M059J (cell line): ENCODE measurements around the gene MYOT. TPM values are rescaled to one million over a fixed set of nuclear protein-coding genes. Genes with fewer than 3 reads are reported as not detected.
"Not testable (repeated sequence)": the region's sequence is repeated elsewhere in the genome, so short reads cannot be mapped to it uniquely, and the experiment has no call there.

Experiments used
- DNase-seq: peaks from one replicate; pipeline ENCODE4 v3.0.0-alpha.2; 2012; ENCODE audit warnings: low read depth
- total RNA-seq: library from RNA; depleted of rRNA; stranded (reverse); fragments of >200 nt; shearing (Covaris generic); gene quantifications from 2 replicates; pipeline ENCODE4 v1.2.3, GENCODE V29; 2014; rRNA removed

Gene MYOT, protein sequence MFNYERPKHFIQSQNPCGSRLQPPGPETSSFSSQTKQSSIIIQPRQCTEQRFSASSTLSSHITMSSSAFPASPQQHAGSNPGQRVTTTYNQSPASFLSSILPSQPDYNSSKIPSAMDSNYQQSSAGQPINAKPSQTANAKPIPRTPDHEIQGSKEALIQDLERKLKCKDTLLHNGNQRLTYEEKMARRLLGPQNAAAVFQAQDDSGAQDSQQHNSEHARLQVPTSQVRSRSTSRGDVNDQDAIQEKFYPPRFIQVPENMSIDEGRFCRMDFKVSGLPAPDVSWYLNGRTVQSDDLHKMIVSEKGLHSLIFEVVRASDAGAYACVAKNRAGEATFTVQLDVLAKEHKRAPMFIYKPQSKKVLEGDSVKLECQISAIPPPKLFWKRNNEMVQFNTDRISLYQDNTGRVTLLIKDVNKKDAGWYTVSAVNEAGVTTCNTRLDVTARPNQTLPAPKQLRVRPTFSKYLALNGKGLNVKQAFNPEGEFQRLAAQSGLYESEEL
- not detected in 2 replicates for total RNA-seq

DNA sequence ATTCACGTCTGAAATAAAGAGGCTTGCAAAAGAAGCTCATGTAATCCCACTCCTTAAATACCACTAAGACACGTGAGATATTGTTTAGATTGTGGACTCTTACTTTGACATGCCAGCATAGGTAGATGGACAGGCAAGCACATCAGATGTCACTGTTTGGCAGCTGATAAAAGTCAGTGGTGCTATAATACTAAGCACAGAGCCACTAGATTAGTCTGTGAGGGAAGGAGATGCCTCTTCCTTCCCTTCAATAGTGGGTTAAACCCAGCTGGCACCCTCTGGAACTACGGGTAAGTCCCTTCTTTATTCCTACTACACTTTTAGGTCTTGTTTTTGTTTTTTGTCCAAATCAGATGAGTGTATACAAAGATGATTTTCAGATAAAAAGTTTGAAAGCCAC lies at the start of gene MYOT:
Gene MYOT, plus strand, starts transcription at position 197 of the 400 bp plus-strand sequence. CDS start 2,792 bp downstream, outside the sequence.
- DNase-seq, result peak; percentile 6

DNA sequence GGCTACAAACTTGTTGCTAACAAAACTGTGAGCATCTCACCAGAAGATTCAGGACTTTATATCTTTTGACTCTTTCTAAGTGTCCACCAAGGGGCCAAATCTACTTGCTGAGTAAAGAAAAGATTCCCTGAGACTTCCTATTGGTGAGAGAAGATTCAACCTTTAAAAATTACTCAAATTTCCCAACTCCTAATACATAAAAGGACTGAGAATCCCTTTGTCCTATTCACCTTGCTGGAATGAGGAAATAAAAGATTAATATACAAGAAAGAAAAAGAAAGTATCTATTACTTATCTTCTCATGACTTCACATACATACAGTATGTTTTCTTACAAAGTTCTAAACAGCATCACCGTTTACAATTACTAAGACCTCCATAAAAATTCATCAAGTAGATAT lies 47.9 kb upstream of the MYOT start:
- DNase-seq, result no peak

DNA sequence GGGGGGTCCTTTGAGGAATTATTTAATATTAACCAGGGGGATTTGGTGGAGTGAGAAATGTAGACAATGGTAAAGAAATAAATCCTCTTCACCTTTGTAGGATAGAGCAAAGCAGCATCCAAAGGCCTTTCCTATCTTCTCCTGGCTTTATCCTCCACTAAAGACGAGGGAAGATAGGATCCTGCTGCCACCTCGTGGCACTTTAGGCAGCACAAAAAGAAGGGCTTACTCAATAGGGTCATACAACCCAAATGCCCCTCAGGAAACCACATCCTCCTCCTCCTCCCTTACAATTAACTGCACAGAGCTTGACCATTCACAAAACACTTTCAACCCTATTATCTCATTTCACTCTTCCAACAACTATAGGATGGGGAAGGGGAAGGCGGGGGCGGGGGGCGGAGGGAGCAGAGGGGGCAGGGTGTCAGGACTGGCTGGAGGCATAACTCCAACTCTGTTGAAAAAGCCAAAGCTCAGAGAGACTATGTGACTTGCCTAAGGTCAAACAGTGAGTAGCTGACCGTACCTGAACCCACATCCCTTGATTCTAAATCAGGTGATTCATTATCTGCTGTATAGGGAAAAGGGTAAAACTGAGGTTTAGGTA lies 45.4 kb upstream of the MYOT start:
- peak; percentile 61 for DNase-seq

DNA sequence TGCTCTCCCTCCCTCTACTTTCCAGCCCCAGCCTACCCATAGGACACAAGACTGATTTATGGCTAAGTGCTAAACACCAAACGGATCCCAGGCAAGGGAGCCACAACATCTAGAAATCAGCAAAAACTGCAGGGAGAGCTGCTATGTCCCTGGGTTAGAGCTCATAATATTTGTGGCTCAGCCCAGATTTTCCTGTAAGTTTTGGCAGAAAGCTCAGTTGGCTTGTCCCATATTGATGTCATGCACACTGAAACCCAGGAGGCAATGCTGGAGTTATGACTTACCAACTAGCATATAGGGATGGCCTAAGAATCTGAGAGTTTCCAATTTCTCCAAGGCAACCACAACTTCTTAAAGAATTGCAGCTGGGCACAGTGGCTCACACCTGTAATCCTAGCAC lies 44.7 kb upstream of the MYOT start:
- DNase-seq, result no peak

DNA sequence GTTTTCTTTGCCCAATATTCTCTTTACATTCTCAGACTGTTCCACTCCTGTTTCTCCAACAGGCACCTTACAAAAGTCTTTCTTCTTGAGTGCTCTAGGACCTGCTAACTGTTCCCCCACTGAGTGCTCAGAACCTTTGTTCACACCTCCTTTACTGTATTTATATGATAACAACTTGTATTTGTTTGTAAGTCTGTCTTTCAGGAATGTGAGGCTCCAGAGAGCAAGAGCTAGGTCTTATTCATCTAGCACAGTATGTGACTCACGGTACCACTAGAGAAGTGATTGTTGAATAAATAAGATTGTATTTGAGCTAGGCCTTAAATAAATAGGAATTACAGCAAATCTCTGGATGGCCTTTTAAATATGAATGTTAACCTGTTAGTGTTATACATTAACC lies 42.5 kb upstream of the MYOT start:
- DNase-seq, result peak; percentile 25

DNA sequence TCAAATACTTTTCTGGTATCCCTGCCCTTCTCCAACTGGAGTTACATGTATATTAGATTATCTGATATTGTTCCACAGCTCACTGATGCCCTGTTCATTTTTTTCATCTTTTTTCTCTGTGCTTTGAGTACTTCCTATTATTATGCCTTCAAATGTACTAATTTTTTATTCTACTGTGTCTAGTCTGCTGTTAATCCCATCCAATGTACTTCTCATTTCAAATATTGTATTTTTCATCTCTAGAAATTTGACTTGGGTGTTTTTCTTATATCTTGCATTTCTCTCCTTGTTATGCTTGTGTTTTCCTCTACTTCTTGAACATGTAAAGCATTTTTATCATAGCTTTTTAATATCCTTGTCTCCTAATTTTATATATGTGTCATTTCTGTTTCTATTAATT lies 41.6 kb upstream of the MYOT start:
- DNase-seq, result no peak

DNA sequence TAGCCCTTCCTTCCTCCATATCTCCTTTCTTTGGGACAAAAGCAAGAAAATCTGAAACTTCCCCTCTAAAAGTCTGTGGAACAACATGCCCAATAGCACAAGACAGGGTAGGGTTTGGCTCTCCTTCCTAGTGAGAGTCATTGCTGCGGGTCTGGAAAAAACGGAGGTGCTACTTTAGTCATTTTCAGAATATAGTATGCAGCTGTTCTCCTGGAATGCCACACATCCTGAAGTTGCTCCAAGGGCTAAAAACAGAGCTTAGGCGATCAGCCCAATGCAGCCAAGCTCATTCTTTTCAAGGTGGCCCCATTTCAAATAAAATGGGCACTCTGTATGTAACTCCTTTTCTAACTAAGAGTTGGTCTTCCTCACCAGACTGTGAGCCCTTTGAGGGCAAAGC lies 39.5 kb upstream of the MYOT start:
- no peak for DNase-seq

DNA sequence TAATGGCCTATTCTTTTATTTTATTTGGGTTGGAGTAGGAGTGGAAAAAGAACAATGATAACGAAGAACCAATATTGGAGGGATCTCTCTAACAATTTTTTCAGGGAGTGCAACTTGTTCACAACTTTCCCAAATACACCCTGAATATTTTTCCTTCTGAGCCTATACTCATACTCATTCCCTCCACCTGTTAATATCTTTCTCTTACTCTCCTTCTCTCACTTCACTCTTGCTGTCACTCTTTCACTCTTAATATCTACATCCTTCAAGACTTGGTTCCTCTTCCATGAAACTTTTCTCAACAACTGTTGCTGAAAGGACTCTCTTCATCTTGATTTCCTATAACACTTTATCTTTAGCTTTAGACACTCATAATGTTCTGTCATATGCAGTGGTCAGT lies 39.0 kb upstream of the MYOT start:
- DNase-seq, result no peak

DNA sequence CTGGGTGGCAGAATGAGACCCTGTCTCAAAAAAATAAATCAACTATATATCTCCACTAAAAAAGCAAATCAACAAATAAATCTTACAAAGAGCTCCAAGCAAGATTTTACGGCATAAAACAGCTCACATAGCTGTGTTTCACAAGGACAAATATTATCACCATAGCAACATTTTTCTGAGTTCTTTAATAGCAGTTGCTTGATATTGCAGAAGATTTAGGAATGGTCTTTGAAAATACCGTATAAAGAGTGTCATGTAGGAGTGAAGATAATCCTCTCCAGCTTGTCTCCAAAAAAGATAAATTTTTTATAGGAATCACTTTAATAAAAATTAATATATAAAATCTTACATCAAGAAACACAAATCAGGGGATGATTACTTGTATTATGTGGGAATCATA lies 36.6 kb upstream of the MYOT start:
- no peak for DNase-seq

DNA sequence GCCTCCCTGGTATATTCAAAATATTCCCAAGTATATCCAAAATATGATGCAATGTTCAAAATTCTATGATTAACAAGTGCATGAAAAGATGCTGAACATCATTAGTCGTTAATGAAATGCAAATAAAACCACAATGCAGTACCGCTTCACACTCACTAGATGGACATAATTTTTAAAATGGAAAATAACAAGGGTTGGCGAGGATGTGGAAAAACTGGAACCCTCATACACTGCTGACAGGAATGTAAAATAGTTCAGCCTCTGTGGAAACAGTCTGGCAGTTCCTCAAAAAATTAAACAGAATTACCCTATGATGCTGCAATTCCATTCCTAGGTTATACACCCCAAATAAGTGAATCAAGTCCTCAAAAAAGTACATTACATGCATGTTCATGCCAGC lies 36.1 kb upstream of the MYOT start:
- DNase-seq, result no peak

DNA sequence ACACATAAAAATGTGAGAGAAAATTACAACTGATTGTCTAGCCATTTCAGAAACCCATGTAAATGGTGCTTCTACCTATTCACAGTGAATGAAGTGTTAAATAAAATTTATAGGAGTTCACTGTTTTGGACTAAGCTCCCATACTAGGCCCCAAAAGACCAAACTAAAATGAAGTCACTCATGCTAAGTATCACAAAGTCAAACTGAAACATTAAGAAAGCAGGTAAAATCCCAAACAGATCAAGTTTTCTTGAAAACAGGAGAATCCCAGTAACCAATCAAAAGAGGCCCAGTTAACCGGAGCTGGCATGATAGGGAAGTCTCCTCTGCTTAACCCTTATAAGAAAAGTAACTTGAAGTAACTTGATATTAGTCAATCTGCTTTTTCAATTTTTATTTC lies 35.2 kb upstream of the MYOT start:
- DNase-seq, result no peak

DNA sequence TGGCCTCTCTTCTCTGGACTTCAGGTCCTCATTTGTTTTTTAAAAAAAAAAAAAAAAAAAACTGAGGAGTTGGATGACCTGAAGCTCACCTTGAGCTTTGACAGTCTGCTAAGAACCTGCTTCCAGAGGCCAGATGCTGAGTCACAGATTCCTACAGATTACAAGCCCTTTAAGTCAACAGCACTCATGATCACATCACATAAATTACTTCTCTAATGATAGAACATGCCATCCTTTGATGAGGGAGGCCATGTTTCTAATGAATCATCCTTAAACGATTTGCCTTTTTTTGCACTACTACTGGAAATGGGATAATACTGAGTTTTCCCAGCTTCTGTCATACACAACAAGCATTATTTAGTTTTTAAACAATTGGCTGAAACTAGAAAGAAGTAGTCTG lies 34.2 kb upstream of the MYOT start:
- DNase-seq, result peak; percentile 97

DNA sequence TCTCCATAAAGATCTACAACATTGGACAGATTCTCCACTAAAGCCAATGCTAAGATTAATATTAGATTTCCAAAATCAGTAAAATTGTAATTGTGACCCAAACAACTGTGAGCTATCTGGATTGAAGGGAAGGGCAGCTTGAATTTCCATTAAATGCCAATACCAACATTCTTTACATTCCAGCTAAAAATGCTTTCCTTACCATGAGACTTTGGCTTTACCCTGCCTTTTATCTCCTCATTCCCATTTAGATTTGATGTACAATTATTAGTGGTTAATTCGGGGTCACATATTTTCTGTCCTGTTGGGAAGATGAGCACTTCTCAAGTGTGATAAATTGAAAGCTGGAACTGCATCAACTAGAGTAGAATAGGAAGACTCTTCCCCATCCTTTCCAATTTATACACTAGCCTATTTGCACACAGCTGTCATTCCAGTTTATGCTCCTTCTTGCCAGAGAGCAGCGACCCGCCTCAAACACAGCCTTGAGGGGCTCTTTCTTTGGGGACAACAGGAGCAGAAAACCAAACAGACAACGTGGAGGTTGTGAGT lies 33.1 kb upstream of the MYOT start:
- no peak for DNase-seq

DNA sequence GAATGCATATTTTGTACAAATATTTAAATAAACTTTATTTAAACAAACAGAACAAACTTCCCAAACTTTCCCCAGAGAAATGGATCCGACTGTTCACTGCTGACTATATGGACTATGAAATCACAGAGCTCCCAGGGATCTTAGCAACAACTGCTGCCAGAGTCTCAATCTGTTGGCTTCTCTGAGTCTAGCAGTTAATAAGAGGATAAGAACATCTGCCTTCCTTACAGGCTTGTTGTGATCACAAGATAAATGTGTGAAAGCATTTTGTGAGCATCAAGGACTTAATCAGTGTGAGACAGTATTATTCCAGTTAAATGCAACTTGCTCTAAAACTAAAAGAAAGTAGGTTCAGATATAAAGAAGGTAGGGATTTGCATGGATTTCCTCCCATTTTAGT lies 31.4 kb upstream of the MYOT start:
- no peak for DNase-seq

DNA sequence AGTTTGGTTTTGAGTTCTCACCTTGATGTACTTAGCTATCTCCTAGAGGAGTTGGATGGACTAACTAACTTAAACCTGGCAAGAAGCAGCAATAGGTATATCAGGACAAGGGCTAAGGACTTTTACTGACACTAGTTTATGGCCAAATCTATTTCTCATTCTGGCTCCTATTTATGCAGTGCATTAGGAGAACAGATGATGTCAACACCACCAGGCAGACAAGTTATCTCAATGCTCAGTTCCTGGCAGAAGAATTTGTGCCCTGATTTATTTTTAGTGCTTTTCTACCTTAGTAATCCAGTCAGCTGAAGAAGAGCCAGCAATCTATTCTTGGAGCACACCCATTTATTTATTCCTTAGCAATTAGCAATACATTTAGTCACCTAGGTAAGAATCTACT lies 30.7 kb upstream of the MYOT start:
- DNase-seq, result peak; percentile 30

DNA sequence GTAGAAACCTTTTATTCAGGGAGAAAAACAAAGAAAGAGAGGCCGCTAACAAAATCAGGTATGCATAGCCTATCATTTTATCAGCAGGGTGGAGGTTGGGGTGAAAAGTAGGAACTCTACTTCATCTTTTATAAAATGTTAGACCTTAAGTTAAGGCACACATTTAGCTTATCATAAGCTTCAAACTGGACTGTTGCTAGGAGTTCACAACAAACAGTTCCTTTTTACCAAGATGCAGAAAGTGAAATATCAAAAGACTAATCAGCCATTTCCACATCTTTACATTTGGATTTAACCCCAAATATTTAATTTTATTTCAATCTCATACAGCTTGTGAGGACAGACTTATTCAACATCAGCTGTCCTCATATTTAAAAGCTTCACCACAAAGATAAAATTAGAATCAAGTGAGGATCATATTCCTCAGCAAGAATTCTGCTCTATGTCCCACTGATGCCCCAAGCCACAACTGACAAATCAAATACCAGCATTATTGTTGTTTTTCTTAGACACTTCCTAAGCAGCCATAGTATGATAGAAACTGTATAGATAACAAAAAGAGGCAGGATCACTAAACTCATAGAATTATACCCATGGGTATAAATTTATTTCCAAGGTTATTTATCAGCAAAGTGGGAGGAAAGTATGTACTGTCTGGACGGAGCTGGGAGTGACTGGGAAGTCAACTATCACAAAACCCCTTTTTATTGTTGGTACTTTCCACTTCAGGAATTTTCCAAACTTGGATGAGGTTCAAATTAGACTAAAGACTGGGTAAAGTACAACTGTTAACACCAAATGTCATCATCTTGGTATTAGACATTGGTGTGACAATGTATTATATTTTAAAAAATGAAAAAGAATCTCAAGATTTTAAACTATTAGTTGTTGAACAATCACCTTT lies 29.9 kb upstream of the MYOT start:
- peak; percentile 31 for DNase-seq

DNA sequence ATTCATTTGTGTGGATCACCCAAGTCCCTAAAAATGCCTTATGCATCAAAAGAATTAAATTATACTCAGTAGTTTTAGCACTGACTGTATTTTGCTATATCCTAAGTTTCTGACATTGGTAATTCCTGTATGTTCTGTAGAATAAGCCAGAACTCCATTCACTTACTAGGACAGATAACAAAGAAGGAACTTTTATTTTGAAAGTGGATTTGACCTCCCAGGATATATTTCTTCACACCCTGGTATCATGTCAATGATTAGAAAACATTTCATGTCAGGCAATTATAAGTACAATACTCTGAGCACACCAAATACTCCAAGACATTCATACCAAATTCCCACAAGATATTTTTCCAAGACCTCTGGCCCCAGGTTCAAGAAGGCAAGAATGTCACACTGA lies 28.7 kb upstream of the MYOT start:
- no peak for DNase-seq

DNA sequence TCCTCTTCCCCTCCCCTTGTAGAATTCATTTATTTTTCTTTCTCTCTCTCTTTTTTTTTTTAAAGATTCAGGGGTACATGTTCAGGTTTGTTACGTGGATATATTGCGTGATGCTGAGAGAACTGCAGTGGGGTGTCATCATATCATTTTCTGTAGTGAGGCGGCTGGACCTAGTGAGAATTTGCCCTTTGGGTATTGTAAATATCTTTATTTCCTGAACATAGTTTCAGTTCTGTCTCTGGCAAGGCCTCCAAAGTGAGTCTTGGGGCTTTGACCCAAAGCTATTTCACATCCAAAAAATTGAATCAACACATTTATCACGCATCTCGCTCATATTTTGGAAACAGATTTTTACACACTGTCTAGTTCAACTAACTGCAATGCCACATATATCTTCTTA lies 25.4 kb upstream of the MYOT start:
- no peak for DNase-seq

DNA sequence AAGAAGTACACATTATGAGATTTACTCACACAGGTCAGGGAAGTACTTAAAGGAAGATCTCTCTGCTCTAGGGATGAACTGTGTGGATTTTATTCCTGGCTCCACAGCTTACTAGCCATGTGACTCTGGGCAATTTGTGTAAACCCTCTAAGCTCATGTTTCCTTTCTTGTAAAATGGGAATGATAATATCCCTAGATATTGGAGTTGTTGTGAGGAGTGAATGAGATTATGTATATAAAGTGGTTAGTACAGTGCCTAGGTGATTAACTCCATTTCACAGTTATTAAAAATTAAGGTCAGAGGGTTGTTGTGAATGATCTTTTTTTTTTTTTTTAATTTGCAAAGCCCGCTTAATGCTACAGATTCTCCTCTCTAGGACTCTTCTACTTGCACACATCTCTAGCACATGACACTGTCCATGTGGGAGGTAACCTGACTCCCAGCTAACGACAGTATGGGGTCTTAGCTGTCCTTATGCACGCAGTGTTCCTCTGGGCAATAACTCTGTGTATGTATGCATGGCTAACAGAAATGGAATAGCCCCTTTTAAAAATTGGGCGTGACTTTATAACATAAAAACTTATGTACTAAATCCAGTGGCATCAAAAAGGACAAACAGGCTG lies 23.9 kb upstream of the MYOT start:
- no peak for DNase-seq

DNA sequence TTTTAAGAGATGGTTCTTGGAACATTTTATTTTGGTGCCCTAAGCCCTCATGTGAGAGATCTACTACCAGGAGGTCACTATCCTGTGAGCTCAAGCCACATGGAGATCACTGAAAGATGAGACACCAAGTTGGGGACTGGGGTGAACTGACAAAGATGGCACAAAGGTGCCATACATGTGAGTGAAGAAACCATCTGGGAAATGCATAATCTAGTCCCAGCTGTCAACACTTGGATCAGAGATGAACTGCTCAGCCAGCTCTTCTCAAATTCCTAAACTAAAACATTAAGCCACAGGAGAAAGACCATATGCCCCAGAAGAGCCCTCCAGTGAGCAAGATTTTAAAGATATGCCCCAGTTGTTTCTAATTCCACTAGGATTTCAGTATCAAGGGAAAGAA lies 22.2 kb upstream of the MYOT start:
- DNase-seq, result no peak

DNA sequence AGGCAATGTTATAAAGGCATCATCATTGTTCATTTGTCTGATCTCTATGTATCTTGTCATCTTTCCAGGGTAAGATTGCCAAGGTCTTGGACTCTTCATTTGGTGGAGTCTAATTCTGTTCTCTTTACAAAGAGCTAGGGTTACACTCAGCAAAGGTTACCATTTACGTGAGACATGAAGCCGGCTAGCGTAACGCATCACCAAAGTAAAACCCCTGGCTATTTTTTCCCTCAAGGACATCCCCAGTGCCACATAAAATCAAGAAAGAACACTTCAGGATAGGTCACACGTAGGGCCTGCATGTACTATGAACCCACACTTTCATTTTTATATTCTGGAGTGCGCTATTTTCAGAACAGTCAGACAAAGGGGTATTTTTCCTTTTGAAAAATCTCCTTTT lies 20.0 kb upstream of the MYOT start:
- no peak for DNase-seq

DNA sequence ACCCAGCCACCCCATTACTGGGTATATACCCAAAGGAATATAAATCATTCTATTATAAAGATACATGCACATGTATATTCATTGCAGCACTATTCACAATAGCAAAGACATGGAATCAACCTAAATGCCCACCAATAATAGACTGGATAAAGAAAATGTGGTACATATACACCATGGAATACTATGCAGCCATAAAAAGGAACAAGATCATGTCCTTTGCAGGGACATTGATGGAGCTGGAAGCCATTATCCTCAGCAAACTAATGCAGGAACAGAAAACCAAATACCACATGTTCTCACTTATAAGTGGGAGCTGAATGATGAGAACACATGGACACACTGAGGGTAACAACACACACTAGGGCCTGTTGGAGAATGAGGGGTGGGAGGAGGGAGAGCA lies 14.5 kb upstream of the MYOT start:
- not testable (repeated sequence) for DNase-seq
